Heart right ventricle (tissue), 16 donors: Measurements from ENCODE around the gene RTKN2. TPM values are rescaled to one million over a fixed set of nuclear protein-coding genes. Genes with fewer than 3 reads are reported as not detected.

ENCODE experiments used
- ATAC-seq, 8 donors: fragments of 200-7000 bp; cut with Tn5 transposase; one replicate each; pipeline ENCODE4 v1.9.1; 2020; ENCODE audit warnings: mild to moderate bottlenecking in 8 of 8, moderate library complexity in 8 of 8, moderate number of reproducible peaks in 1 of 8
- DNase-seq, 2 donors: peaks; one replicate each; pipeline ENCODE4 v3.0.0-alpha.2; 2020
- H3K27ac ChIP-seq, 10 donors: fragments of 200-600 bp; sonication (generic) in 2 of 10; one replicate each; pipeline versions ENCODE4 v1.5.0 to v1.8.0; 2020 to 2022; ENCODE audit warnings: mild to moderate bottlenecking in 3 of 10
- H3K27me3 ChIP-seq, 7 donors: fragments of 200-600 bp; one replicate each; pipeline ENCODE4 v1.8.0; 2021 to 2022; ENCODE audit warnings: mild to moderate bottlenecking in 2 of 7
- H3K36me3 ChIP-seq, 9 donors: fragments of 200-600 bp; sonication (generic) in 1 of 9; one replicate each; pipeline versions ENCODE4 v1.5.0 to v1.8.0; 2020 to 2022; ENCODE audit warnings: mild to moderate bottlenecking in 2 of 9
- H3K4me1 ChIP-seq, 9 donors: fragments of 200-600 bp; sonication (generic) in 1 of 9; one replicate each; pipeline versions ENCODE4 v1.5.0 to v1.8.0; 2020 to 2022; ENCODE audit warnings: mild to moderate bottlenecking in 4 of 9
- H3K4me3 ChIP-seq, 10 donors: fragments of 200-600 bp; sonication (generic) in 2 of 10; one replicate each; pipeline versions ENCODE4 v1.5.0 to v1.8.0; 2020 to 2022; ENCODE audit warnings: mild to moderate bottlenecking in 7 of 10, moderate library complexity in 2 of 10
- H3K9me3 ChIP-seq, 11 donors: fragments of 200-600 bp in 10 of 11; sonication (generic) in 2 of 11; one replicate each; pipeline versions ENCODE4 v1.5.0 to v1.8.0; 2013 to 2022; ENCODE audit warnings: mild to moderate bottlenecking in 2 of 11, control low read depth in 1 of 11, moderate library complexity in 1 of 11
- WGBS, 2 donors: extraction: QIAGEN DNeasy Blood & Tissue Kit; methylation state at CpG; one replicate each; pipeline ENCODE4 v1.1.7; 2013; ENCODE audit warnings: inconsistent platforms in 1 of 2; 5-methylcytosine and 5-hydroxymethylcytosine counted together
- intact Hi-C, 10 donors: fragments of 100-400 bp; cut with DNase I; formaldehyde crosslinking; loops; one replicate each; pipeline versions ENCODE4 v1.11.1 to v1.14.2; 2022
- polyA plus RNA-seq, 2 donors: library from polyadenylated mRNA; stranded (reverse); fragments of 200-250 nt; gene quantifications; one replicate each; pipeline ENCODE4 v1.2.3, GENCODE V29; 2013
- total RNA-seq, 10 donors: library from RNA; stranded (reverse); fragmentation: NEBNext Ultra II Directional in 3 of 10; extraction: Animal tissue kit (Norgen Biotek cat#: 25700) in 3 of 10; gene quantifications; one replicate each; pipeline versions ENCODE4 v1.2.1 to v1.2.4, GENCODE V29; 2021 to 2023
- TF ChIP-seq, protein P1 (sequence below), 9 donors: fragments of 200-600 bp; sonication (generic) in 2 of 9; IDR thresholded peaks; one replicate each; pipeline versions ENCODE4 v1.5.0 to v1.8.0; 2021 to 2022; ENCODE audit warnings: antibody characterized with exemption in 9 of 9, mild to moderate bottlenecking in 5 of 9, moderate library complexity in 1 of 9
- donor health status: Arrhythmogenic right ventricular cardiomyopathy.
- donor health status: ischemic (EF 13 %, LVEDD 7.1; RV severe dilation, severe dysfunction).
- donor health status: healthy with polysubstance abuse.
- donor health status: DM: no; HTN: yes; CAD: no.
- donor health status: DM: no; HTN: no; CAD: no.
- donor health status: ischemic (EF 25% LVEDD 6.9; RV normal size, moderate dysfunction).
- donor health status: ischemic (EF 25% LVEDD 5.7; RV mildly dilated, moderate dysfunction).
- donor health status: healthy.
- donor health status: DM: yes; HTN: yes; CAD: no.
- donor health status: Ischemic cardiomyopathy.
- donor health status: ischemic (EF 35%, LVEDD 5.7; RV mildly dilated, moderate dysfunction).
- donor health status: nonischemic (EF 11% LVEDD 7.7; RV severe dilation, severe dysfunction).
- donor health status: DM: yes; HTN: yes; CAD: no.
- donor health status: PGD.
- donor health status: ischemic (EF 29% LVEDD 5.4; RV normal size, mild dysfunction).
- donor health status: nonischemic (EF 23%, LVEDD 6.1; RV moderate dilation, normal function).

The RTKN2 gene
- total and polyA plus RNA-seq, 12 donors: 0.01 to 0.30 (median 0.14) TPM; not detected in 4

DNA sequence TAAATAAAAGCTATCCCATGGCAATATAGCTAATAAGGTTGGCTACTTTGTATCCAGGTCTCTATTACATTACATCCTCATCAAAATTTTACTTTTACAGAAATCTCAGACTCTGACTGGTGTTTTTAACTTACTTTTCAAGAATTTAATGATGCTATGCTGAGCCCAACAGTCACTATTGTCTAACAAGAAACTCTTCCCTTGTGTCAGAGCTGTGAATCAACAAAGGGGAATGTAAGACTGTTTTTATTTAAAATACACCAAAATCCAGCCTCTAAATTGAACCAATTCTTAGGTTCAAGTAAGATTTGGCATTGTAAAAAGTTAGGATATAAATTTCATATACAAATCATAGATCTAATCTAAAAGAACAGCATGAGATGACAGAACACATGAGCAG is 7.0 kb downstream of the RTKN2 start:
- Histone ChIP-seq H3K36me3 (no peaks in the 10 kb centered on the region), H3K4me1 (no peaks in the 10 kb centered on the region), H3K27me3 (no peaks in the 10 kb centered on the region), H3K27ac (no peak overlapping the region), H3K9me3 (no peaks in the 10 kb centered on the region), H3K4me3 (no peak overlapping the region)
- ATAC-seq: no peak
- TF ChIP-seq, protein P1, sequence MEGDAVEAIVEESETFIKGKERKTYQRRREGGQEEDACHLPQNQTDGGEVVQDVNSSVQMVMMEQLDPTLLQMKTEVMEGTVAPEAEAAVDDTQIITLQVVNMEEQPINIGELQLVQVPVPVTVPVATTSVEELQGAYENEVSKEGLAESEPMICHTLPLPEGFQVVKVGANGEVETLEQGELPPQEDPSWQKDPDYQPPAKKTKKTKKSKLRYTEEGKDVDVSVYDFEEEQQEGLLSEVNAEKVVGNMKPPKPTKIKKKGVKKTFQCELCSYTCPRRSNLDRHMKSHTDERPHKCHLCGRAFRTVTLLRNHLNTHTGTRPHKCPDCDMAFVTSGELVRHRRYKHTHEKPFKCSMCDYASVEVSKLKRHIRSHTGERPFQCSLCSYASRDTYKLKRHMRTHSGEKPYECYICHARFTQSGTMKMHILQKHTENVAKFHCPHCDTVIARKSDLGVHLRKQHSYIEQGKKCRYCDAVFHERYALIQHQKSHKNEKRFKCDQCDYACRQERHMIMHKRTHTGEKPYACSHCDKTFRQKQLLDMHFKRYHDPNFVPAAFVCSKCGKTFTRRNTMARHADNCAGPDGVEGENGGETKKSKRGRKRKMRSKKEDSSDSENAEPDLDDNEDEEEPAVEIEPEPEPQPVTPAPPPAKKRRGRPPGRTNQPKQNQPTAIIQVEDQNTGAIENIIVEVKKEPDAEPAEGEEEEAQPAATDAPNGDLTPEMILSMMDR (IDR thresholded peaks at IDR 0.05): no peak
- DNase-seq: no peak
- intact Hi-C loops: loop anchor here in 1 of 10 donors (5.0 kb wide), 1 partner anchor 821 kb away; no protein-coding TSS in a partner anchor

DNA sequence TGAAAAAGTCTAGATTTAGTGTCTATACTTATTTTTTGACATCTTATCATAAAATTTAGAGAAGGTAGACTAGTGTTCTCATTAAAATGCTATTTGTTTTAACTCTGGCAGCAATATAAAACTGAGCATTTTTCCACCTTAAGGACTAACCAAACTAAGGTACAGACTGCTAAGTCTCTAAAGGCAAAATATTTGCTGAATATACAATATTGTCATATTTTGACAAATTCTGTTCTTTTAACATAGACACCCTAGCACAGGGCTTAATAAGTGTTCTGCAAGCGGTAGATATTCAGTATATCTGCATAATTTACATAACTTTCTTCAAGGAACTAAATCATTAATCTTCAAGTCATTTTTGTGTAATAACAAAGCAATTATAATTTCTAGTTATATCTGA is 8.6 kb downstream of the RTKN2 start:
- 90 to 93% methylated on average over 1 of the region's 1 CpG for WGBS, 2 donors
- ATAC-seq: no peak
- TF ChIP-seq, protein P1 (IDR thresholded peaks at IDR 0.05): no peak
- H3K36me3 ChIP-seq: no peaks in the 10 kb centered on the region
- intact Hi-C loops: loop anchor here in 2 of 10 donors (5.0 to 10.0 kb wide), 2 partner anchors 515 to 822 kb away; no protein-coding TSS in a partner anchor
- H3K27ac ChIP-seq: no peak overlapping the region
- H3K9me3 ChIP-seq: no peaks in the 10 kb centered on the region
- no peaks in the 10 kb centered on the region for H3K4me1 ChIP-seq
- DNase-seq: no peak
- H3K27me3 ChIP-seq: no peaks in the 10 kb centered on the region
- H3K4me3 ChIP-seq: no peak overlapping the region

DNA sequence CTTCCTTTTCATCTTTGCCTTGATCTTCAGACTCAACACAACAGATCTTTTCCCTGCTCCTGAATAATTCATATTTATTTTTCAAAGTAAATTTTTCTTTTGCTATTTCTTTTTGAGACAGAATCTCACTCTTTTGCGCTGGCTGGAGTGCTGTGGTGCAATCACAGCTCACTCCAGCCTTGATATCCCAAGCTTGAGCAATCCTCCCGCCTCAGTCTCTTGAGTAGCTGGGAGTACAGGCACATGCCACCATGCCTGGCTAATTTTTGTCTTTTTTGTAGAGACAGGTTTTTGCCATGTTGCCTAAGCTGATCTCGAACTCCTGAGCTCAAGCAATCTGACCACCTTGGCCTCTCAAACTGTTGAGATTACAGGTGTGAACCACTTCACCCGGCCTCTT is 9.2 kb downstream of the RTKN2 start:
- no peaks in the 10 kb centered on the region for H3K27me3 ChIP-seq
- H3K9me3 ChIP-seq: no peaks in the 10 kb centered on the region
- H3K27ac ChIP-seq: no peak overlapping the region
- no peaks in the 10 kb centered on the region for H3K4me1 ChIP-seq
- no peaks in the 10 kb centered on the region for H3K36me3 ChIP-seq
- DNase-seq: no peak
- 74 to 86% methylated on average over 4 of the region's 4 CpGs for WGBS, 2 donors
- intact Hi-C loops: loop anchor here in 1 of 10 donors (10.0 kb wide), 1 partner anchor 515 kb away; no protein-coding TSS in a partner anchor
- no peak for ATAC-seq
- H3K4me3 ChIP-seq: no peak overlapping the region
- TF ChIP-seq, protein P1 (IDR thresholded peaks at IDR 0.05): no peak

DNA sequence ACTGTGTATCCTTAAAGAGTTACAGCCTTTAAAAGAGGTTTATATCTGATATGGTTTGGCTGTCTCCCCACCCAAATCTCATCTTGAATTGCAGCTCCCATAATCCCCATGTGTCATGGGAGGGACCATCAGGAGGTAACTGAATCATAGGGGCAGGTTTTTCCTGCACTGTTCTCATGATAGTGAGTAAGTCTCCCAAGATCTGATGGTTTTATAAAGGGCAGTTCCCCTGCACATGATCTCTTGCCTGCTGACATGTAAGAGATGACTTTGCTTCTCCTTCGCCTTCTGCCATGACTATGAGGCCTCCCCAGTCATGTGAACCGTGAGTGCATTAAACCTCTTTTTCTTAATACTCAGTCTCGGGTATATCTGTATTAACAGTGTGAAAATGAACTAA is 9.7 kb downstream of the RTKN2 start:
- Histone ChIP-seq H3K27me3 (no peaks in the 10 kb centered on the region), H3K4me1 (no peaks in the 10 kb centered on the region), H3K4me3 (no peak overlapping the region), H3K36me3 (no peaks in the 10 kb centered on the region), H3K27ac (no peak overlapping the region), H3K9me3 (no peaks in the 10 kb centered on the region)
- TF ChIP-seq, protein P1 (IDR thresholded peaks at IDR 0.05): no peak
- DNase-seq (no peak), ATAC-seq (no peak)
- intact Hi-C loops: loop anchor here in 1 of 10 donors (10.0 kb wide), 1 partner anchor 514 kb away; no protein-coding TSS in a partner anchor
- WGBS, 2 donors: 97 to 99% methylated on average over 3 of the region's 3 CpGs
